Mucosa of descending colon (tissue), 3 donors: ENCODE measurements around the gene SDR9C7. TPM values are rescaled to one million over a fixed set of nuclear protein-coding genes. Genes with fewer than 3 reads are reported as not detected.
"Not testable (repeated sequence)": the region's sequence is repeated elsewhere in the genome, so short reads cannot be mapped to it uniquely, and the experiment has no call there.

Experiments used
- ATAC-seq: fragments of 200-7000 bp; cut with Tn5 transposase; one replicate; pipeline ENCODE4 v1.9.1; 2020; ENCODE audit warnings: mild to moderate bottlenecking, moderate library complexity
- DNase-seq, 3 donors: peaks; one replicate each; pipeline ENCODE4 v3.0.0-alpha.2; 2020
- H3K36me3 ChIP-seq: fragments of 200-600 bp; one replicate; pipeline ENCODE4 v1.8.0; 2021; ENCODE audit warnings: low read depth, mild to moderate bottlenecking
- H3K4me1 ChIP-seq: fragments of 200-600 bp; one replicate; pipeline ENCODE4 v1.8.0; 2021; ENCODE audit warnings: low read depth, mild to moderate bottlenecking
- H3K4me3 ChIP-seq: fragments of 200-600 bp; one replicate; pipeline ENCODE4 v1.8.0; 2021; ENCODE audit warnings: mild to moderate bottlenecking
- H3K9me3 ChIP-seq: fragments of 200-600 bp; one replicate; pipeline ENCODE4 v1.8.0; 2021; ENCODE audit warnings: mild to moderate bottlenecking
- intact Hi-C, 2 donors: fragments of 100-400 bp; cut with DNase I in 1 of 2; cut with micrococcal nuclease in 1 of 2; formaldehyde crosslinking; loops; one replicate each; pipeline versions ENCODE4 v1.11.0 to v1.11.1; 2022; cut with DNase I, micrococcal nuclease
- total RNA-seq, 3 donors: library from RNA; stranded (reverse); fragmentation: NEBNext Ultra II Directional in 2 of 3; extraction: Animal tissue kit (Norgen Biotek cat#: 25700) in 2 of 3; gene quantifications; one replicate each; pipeline versions ENCODE4 v1.2.1 to v1.2.4, GENCODE V29; 2021 to 2023
- TF ChIP-seq, protein P1 (sequence below): fragments of 200-600 bp; IDR thresholded peaks from one replicate; pipeline ENCODE4 v1.8.0; 2022; ENCODE audit warnings: antibody characterized with exemption, mild to moderate bottlenecking
- donor health status: DM: no; HTN: no; CAD: no; lungs with moderate emphysema.
- donor health status: DM: no; HTN: no; CAD: no.
- donor health status: DM: no; HTN: yes; CAD: no.

Gene SDR9C7
- total RNA-seq, 3 donors from 2014 or later, result not detected

DNA sequence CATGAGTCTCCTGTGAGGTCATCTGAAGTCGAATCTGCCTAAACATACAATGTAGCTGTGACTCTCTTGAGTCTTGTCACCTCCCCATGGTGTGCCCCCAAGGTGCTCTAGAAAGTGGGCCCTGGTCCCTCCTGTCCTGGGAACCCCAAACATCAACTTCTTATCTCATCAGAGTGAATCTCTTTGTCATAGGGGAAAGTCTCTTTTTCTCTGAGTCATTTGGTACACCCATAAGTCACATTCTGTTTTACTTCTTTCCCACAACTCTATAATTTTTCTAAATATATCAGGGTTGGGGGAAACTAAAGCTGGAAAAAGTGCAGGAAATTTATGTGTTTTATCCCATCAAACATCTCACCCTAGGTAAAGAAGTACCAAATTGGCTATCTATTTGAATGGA lies 12.9 kb downstream of the SDR9C7 start:
- no peak for DNase-seq
- TF ChIP-seq, protein P1, sequence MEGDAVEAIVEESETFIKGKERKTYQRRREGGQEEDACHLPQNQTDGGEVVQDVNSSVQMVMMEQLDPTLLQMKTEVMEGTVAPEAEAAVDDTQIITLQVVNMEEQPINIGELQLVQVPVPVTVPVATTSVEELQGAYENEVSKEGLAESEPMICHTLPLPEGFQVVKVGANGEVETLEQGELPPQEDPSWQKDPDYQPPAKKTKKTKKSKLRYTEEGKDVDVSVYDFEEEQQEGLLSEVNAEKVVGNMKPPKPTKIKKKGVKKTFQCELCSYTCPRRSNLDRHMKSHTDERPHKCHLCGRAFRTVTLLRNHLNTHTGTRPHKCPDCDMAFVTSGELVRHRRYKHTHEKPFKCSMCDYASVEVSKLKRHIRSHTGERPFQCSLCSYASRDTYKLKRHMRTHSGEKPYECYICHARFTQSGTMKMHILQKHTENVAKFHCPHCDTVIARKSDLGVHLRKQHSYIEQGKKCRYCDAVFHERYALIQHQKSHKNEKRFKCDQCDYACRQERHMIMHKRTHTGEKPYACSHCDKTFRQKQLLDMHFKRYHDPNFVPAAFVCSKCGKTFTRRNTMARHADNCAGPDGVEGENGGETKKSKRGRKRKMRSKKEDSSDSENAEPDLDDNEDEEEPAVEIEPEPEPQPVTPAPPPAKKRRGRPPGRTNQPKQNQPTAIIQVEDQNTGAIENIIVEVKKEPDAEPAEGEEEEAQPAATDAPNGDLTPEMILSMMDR, result no peak
- ATAC-seq, result no peak
- intact Hi-C loops, result no loop called here
- H3K9me3 ChIP-seq, result no peaks in the 10 kb centered on the region
- H3K4me3 ChIP-seq, result no peak overlapping the region
- H3K36me3 ChIP-seq, result no peaks in the 10 kb centered on the region
- no peaks in the 10 kb centered on the region for H3K4me1 ChIP-seq

DNA sequence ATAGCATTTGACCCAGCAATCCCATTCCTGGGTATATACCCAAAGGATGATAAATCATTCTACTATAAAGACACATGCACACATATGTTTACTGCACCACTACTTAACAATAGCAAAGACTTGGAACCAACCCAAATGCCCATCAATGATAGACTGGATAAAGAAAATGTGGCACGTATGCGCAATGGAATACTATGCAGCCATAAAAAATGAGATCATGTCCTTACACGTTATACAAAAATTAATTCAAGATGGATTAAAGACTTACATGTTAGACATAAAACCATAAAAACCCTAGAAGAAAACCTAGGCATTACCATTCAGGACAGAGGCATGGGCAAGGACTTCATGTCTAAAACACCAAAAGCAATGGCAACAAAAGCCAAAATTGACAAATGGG lies 16.1 kb downstream of the SDR9C7 start:
- H3K4me3 ChIP-seq, DNase-seq, intact Hi-C loops, ATAC-seq, H3K9me3 ChIP-seq, H3K36me3 ChIP-seq, H3K4me1 ChIP-seq: not testable (repeated sequence)

DNA sequence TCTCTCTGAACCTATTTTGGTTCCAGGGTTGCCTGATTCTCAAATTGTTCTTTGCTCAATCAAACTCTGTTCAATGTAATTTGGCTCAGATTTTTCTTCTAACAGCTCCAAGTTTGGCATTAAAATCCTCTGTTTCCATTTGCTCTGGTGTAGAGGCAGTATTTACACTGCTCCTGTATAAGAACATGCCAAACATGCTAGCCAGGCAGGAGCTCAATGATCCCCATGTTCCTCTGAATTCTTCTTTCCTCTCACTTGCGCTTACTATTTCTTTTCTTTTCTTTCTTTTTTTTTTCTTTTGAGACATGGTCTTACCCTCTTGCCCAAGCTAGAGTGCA lies 17.2 kb downstream of the SDR9C7 start:
- TF ChIP-seq, protein P1, result no peak
- Histone ChIP-seq H3K4me3 (no peak overlapping the region), H3K4me1 (no peaks in the 10 kb centered on the region), H3K36me3 (no peaks in the 10 kb centered on the region), H3K9me3 (no peaks in the 10 kb centered on the region)
- intact Hi-C loops, result no loop called here
- ATAC-seq (no peak), DNase-seq (no peak)

GRCh38 chr12:56916296-56916995 lies 17.8 kb downstream of the SDR9C7 start:
- TF ChIP-seq, protein P1, result no peak
- intact Hi-C loops, result no loop called here
- no peak for ATAC-seq
- no peaks in the 10 kb centered on the region for H3K36me3 ChIP-seq
- H3K4me3 ChIP-seq, result no peak overlapping the region
- no peaks in the 10 kb centered on the region for H3K4me1 ChIP-seq
- DNase-seq, result no peak
- H3K9me3 ChIP-seq, result no peaks in the 10 kb centered on the region

DNA sequence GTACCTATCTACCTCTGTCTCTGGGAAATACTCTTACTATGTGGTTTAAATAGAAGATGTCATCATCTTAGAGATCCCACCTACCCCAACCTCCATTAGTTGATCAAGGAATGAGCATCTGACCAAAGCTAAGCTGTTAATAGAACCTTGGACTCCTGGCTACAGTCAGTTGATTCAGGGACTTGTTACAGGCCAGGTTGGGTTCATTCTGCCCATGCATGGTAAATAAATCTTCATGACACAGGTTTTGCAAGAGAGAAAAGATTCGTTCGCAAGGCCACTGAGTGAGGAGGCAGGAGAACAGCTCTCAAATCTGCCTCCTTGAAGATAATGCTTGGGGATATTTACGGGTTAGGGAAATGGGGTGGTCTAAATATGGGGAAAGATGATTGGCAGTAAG lies 19.5 kb downstream of the SDR9C7 start:
- TF ChIP-seq, protein P1, result no peak
- ATAC-seq (no peak), DNase-seq (no peak)
- Histone ChIP-seq H3K4me1 (no peaks in the 10 kb centered on the region), H3K36me3 (no peaks in the 10 kb centered on the region), H3K9me3 (peaks cover 6% of the 10 kb centered on the region), H3K4me3 (no peak overlapping the region)
- intact Hi-C loops, result no loop called here

DNA sequence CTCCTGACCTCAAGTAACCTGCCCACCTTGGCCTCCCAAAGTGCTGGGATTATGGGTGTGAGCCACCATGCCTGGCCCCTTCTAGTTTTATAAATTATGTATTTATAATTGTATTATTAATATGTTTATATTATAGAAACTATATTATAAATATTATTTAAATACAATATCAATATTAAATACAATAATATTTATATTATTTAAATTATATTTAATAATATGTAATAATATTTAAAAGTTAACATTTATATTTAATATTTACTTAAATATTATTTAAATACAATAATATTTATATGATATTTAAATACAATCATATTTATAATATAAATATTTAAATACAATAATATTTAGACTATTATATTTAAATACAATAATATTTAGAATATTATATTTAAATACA lies 20.0 kb downstream of the SDR9C7 start:
- intact Hi-C loops, result no loop called here
- DNase-seq (no peak), ATAC-seq (no peak)
- Histone ChIP-seq H3K36me3 (no peaks in the 10 kb centered on the region), H3K4me3 (no peak overlapping the region), H3K4me1 (no peaks in the 10 kb centered on the region), H3K9me3 (peaks cover 11% of the 10 kb centered on the region)
- TF ChIP-seq, protein P1, result no peak

- H3K4me3 ChIP-seq, intact Hi-C loops, ATAC-seq: not testable (repeated sequence)
These were observed 24.8 kb downstream of the SDR9C7 start for GRCh38 chr12:56909403-56909802.

More at GRCh38 chr12:56909403-56909802, 24.8 kb downstream of the SDR9C7 start:
- DNase-seq, H3K4me1 ChIP-seq, H3K36me3 ChIP-seq: not testable (repeated sequence)
- H3K9me3 ChIP-seq, result peaks cover 14% of the 10 kb centered on the region
